Calu3 (cell line): Measurements from ENCODE around the gene ABCB9. TPM values are rescaled to one million over a fixed set of nuclear protein-coding genes. Genes with fewer than 3 reads are reported as not detected.

Experiments used
- BruUV-seq: library from RNA; stranded (reverse); fragments of 400-500 nt; replicated peaks from 2 replicates; lab custom pipeline; 2021; lab: Mats Ljungman, UMichigan
- CTCF ChIA-PET: fragments of 300-600 bp; sonication (Branson Sonifier 250); formaldehyde crosslinking; loops from one replicate; lab custom pipeline; 2022; ENCODE audit warnings: antibody characterized with exemption; lab: Charles Lee
- DNase-seq: peaks from one replicate; pipeline ENCODE4 v3.0.0; 2022
- H3K27ac Mint-ChIP-seq: one replicate; pipeline ENCODE4 v1.8.0; 2022; ENCODE audit warnings: mixed read lengths; ENCODE audit not compliant: unreplicated experiment
- H3K27me3 Mint-ChIP-seq: one replicate; pipeline ENCODE4 v1.8.0; 2022; ENCODE audit warnings: mixed read lengths; ENCODE audit not compliant: unreplicated experiment
- H3K36me3 Mint-ChIP-seq: one replicate; pipeline ENCODE4 v1.8.0; 2022; ENCODE audit warnings: mild to moderate bottlenecking, moderate library complexity, mixed read lengths; ENCODE audit not compliant: insufficient read depth, unreplicated experiment
- H3K4me1 Mint-ChIP-seq: one replicate; pipeline ENCODE4 v1.8.0; 2022; ENCODE audit warnings: mild to moderate bottlenecking, low read depth, mixed read lengths; ENCODE audit not compliant: unreplicated experiment
- H3K4me3 Mint-ChIP-seq: one replicate; pipeline ENCODE4 v1.8.0; 2022; ENCODE audit warnings: mild to moderate bottlenecking, low read depth, moderate library complexity, mixed read lengths; ENCODE audit not compliant: unreplicated experiment
- H3K9me3 Mint-ChIP-seq: one replicate; pipeline ENCODE4 v1.8.0; 2022; ENCODE audit warnings: low read depth, mixed read lengths; ENCODE audit not compliant: unreplicated experiment
- CTCF ChIP-seq: fragments of 200-600 bp; IDR thresholded peaks from one replicate; pipeline ENCODE4 v1.8.0; 2022; ENCODE audit warnings: antibody characterized with exemption; ENCODE audit not compliant: unreplicated experiment
- intact Hi-C: fragments of 100-400 bp; cut with micrococcal nuclease; formaldehyde crosslinking; loops from one replicate; pipeline ENCODE4 v1.10.0; 2022; ENCODE audit not compliant: unreplicated experiment
- total RNA-seq: library from RNA; stranded (reverse); gene quantifications from 2 replicates; pipeline ENCODE4 v1.2.3, GENCODE V29; 2022

Gene ABCB9
- total RNA-seq, 1 experiment from 2014 or later = 25.6 TPM

- no peak for TF ChIP-seq CTCF
- CTCF ChIA-PET = interaction anchor here (0.7 kb wide), 1 partner anchor 28 kb away, joined by 3 read pairs; no protein-coding TSS in a partner anchor
- intact Hi-C loops = no loop called here
- no TSS peak for BruUV-seq
- Mint-ChIP-seq H3K27me3 (no peaks in the 10 kb centered on the region), H3K36me3 (peaks cover 76% of the 10 kb centered on the region), H3K4me3 (peak within 1 kb of the TSS; percentile 100), H3K27ac (peak within 1 kb of the TSS; percentile 98), H3K4me1 (peaks cover 48% of the 10 kb centered on the region), H3K9me3 (peaks cover 3% of the 10 kb centered on the region)
- DNase-seq = peak; percentile 93
Measured at GRCh38 chr12:122895704-122896636, 70.3 kb downstream of the ABCB9 start, which contains the start of gene VPS37B. Gene VPS37B, minus strand, starts transcription at chr12:122896124. Its CDS starts 62 bp downstream, at chr12:122896062.

GRCh38 chr12:122895320-122895703 is 71.0 kb downstream of the ABCB9 start:
- Mint-ChIP-seq H3K4me3 (peak overlapping the region; percentile 100), H3K9me3 (peaks cover 3% of the 10 kb centered on the region), H3K27ac (peak overlapping the region; percentile 98), H3K36me3 (peaks cover 83% of the 10 kb centered on the region), H3K27me3 (no peaks in the 10 kb centered on the region), H3K4me1 (peaks cover 55% of the 10 kb centered on the region)
- intact Hi-C loops = no loop called here
- BruUV-seq = no TSS peak
- DNase-seq = no peak
- CTCF ChIA-PET = interaction anchor here (2.6 kb wide), 1 partner anchor 52 kb away, joined by 17 read pairs; no protein-coding TSS in a partner anchor
- no peak for TF ChIP-seq CTCF

- intact Hi-C loops = no loop called here
- H3K9me3 Mint-ChIP-seq = peaks cover 3% of the 10 kb centered on the region
- peak; percentile 80 for DNase-seq
- peaks cover 58% of the 10 kb centered on the region for H3K4me1 Mint-ChIP-seq
- H3K4me3 Mint-ChIP-seq = peak overlapping the region; percentile 100
- H3K27me3 Mint-ChIP-seq = no peaks in the 10 kb centered on the region
- BruUV-seq = no TSS peak
- peaks cover 88% of the 10 kb centered on the region for H3K36me3 Mint-ChIP-seq
- CTCF ChIA-PET = interaction anchor here (0.5 to 2.6 kb wide), 8 partner anchors 9 to 343 kb away, joined by 3 to 17 read pairs (median 6); no protein-coding TSS in a partner anchor
- peak overlapping the region; percentile 98 for H3K27ac Mint-ChIP-seq
- no peak for TF ChIP-seq CTCF
Measured at GRCh38 chr12:122894193-122895121, 71.8 kb downstream of the ABCB9 start.
